ENCODE results near the gene HSD17B13.
"Not testable (repeated sequence)": the region's sequence is repeated elsewhere in the genome, so short reads cannot be mapped to it uniquely, and the experiment has no call there.

The HSD17B13 gene

GRCh38 chr4:87315000-87315399, 7.7 kb downstream of the HSD17B13 start:
- DNase-seq, result not testable (repeated sequence)

- DNase-seq, result no peak
These were observed 8.9 kb downstream of the HSD17B13 start for GRCh38 chr4:87313756-87314155.

- no peak for DNase-seq
These were observed 11.0 kb downstream of the HSD17B13 start for GRCh38 chr4:87311684-87312083.

- no peak for DNase-seq
These were observed 11.9 kb downstream of the HSD17B13 start for GRCh38 chr4:87310691-87311335.

- DNase-seq, result no peak
These were observed 13.1 kb downstream of the HSD17B13 start for GRCh38 chr4:87309625-87310024.

- no peak for DNase-seq
These were observed 16.6 kb downstream of the HSD17B13 start for GRCh38 chr4:87306056-87306455.

- DNase-seq, result no peak
These were observed 17.1 kb downstream of the HSD17B13 start for GRCh38 chr4:87305562-87305961.

GRCh38 chr4:87304745-87305432, 17.8 kb downstream of the HSD17B13 start:
- DNase-seq, result no peak

- DNase-seq, result no peak
These were observed 22.8 kb downstream of the HSD17B13 start for GRCh38 chr4:87299898-87300297.

GRCh38 chr4:87298362-87298761, 24.3 kb downstream of the HSD17B13 start:
- DNase-seq, result no peak

- not testable (repeated sequence) for DNase-seq
These were observed 27.8 kb downstream of the HSD17B13 start for GRCh38 chr4:87294911-87295310.

- not testable (repeated sequence) for DNase-seq
These were observed 28.8 kb downstream of the HSD17B13 start for GRCh38 chr4:87293889-87294288.

- no peak for DNase-seq
These were observed 35.7 kb downstream of the HSD17B13 start for GRCh38 chr4:87286970-87287369.

GRCh38 chr4:87284268-87284667, 38.4 kb downstream of the HSD17B13 start:
- not testable (repeated sequence) for DNase-seq

- DNase-seq, result no peak
These were observed 39.5 kb downstream of the HSD17B13 start for GRCh38 chr4:87283151-87283550.

GRCh38 chr4:87281603-87282002, 41.1 kb downstream of the HSD17B13 start:
- no peak for DNase-seq

- no peak for DNase-seq
These were observed 44.3 kb downstream of the HSD17B13 start for GRCh38 chr4:87278335-87278794.

GRCh38 chr4:87275311-87275710, 47.4 kb downstream of the HSD17B13 start:
- DNase-seq, result no peak

- DNase-seq, result no peak
These were observed 47.9 kb downstream of the HSD17B13 start for GRCh38 chr4:87274803-87275202.

GRCh38 chr4:87274327-87274726, 48.4 kb downstream of the HSD17B13 start:
- no peak for DNase-seq

GRCh38 chr4:87270825-87271224, 51.9 kb downstream of the HSD17B13 start:
- no peak for DNase-seq

- DNase-seq, result no peak
These were observed 52.5 kb downstream of the HSD17B13 start for GRCh38 chr4:87270144-87270543.

GRCh38 chr4:87268411-87268810, 54.3 kb downstream of the HSD17B13 start:
- DNase-seq, result no peak

- no peak for DNase-seq
These were observed 55.7 kb downstream of the HSD17B13 start for GRCh38 chr4:87266986-87267385.

GRCh38 chr4:87262886-87263285, 59.8 kb downstream of the HSD17B13 start:
- DNase-seq, result no peak

Data from activated CD8-positive, alpha-beta memory T cell treated with anti-CD3 and anti-CD28 coated beads for 24 hours (primary cell).